Natural killer cell treated with Interleukin-12 subunit alpha and Interleukin-12 subunit beta and Interleukin-15 and Interleukin-18, amount 100 ng/mL, for 72 hours (primary cell): ENCODE measurements around the gene AATK. TPM values are rescaled to one million over a fixed set of nuclear protein-coding genes. Genes with fewer than 3 reads are reported as not detected.

ENCODE experiments used
- ATAC-seq, 2 donors: fragments of 150-1000 bp; cut with Tn5 transposase in 1 of 2; sonication (Bioruptor Pico), chemical (Tn5 transposase) in 1 of 2; 2 replicates each; pipeline ENCODE4 v1.10.0; 2021
- DNase-seq: peaks from one replicate; pipeline ENCODE4 v3.0.0; 2022; ENCODE audit warnings: low spot score
- H3K27ac Mint-ChIP-seq, 2 donors: 1 replicate in 1 of 2; 2 replicates in 1 of 2; pipeline ENCODE4 v1.8.0; 2022; ENCODE audit warnings: mixed read lengths in 2 of 2, mild to moderate bottlenecking in 1 of 2, moderate library complexity in 1 of 2
- H3K27me3 Mint-ChIP-seq, 2 donors: 1 replicate in 1 of 2; 2 replicates in 1 of 2; pipeline ENCODE4 v1.8.0; 2022; ENCODE audit warnings: mixed read lengths in 2 of 2
- H3K36me3 Mint-ChIP-seq: one replicate; pipeline ENCODE4 v1.8.0; 2022; ENCODE audit warnings: mixed read lengths
- H3K4me1 Mint-ChIP-seq, 2 donors: 1 replicate in 1 of 2; 2 replicates in 1 of 2; pipeline ENCODE4 v1.8.0; 2022; ENCODE audit warnings: low read depth in 2 of 2, mixed read lengths in 2 of 2, mild to moderate bottlenecking in 1 of 2
- H3K4me3 Mint-ChIP-seq: one replicate; pipeline ENCODE4 v1.8.0; 2022; ENCODE audit warnings: mixed read lengths
- H3K9me3 Mint-ChIP-seq: 2 replicates; pipeline ENCODE4 v1.8.0; 2022; ENCODE audit warnings: mixed read lengths
- total RNA-seq, 2 donors: library from RNA; stranded (reverse); gene quantifications; one replicate each; pipeline ENCODE4 v1.2.3, GENCODE V29; 2022

The AATK gene
- total RNA-seq, 2 donors from 2014 or later: 1.8 to 7.6 TPM

DNA sequence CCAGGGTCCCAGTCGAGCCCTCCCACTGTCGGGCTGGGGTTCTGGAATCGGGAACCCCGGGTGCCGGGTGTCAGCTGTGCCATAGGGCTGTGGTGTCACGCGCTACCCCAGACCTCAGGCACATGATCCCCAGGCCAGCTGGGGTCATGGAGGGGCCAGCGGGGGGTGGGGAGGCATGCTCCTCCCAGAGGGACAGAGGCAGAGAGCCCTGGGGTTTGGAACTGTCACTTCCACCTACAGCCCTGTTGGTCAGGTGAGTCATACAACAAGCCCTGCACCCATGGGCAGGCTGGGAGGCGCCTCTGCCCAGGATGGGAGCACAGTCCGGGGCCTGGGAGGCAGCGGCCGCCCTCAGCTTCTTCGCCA lies 68.1 kb downstream of the AATK start:
- H3K36me3 Mint-ChIP-seq: no peaks in the 10 kb centered on the region
- no peaks in the 10 kb centered on the region for H3K27me3 Mint-ChIP-seq
- peaks cover 8 to 9% of the 10 kb centered on the region in 2 donors for H3K4me1 Mint-ChIP-seq
- H3K9me3 Mint-ChIP-seq: no peaks in the 10 kb centered on the region
- H3K27ac Mint-ChIP-seq: no peak overlapping the region
- DNase-seq (no peak), ATAC-seq (no peak)
- H3K4me3 Mint-ChIP-seq: no peak overlapping the region

DNA sequence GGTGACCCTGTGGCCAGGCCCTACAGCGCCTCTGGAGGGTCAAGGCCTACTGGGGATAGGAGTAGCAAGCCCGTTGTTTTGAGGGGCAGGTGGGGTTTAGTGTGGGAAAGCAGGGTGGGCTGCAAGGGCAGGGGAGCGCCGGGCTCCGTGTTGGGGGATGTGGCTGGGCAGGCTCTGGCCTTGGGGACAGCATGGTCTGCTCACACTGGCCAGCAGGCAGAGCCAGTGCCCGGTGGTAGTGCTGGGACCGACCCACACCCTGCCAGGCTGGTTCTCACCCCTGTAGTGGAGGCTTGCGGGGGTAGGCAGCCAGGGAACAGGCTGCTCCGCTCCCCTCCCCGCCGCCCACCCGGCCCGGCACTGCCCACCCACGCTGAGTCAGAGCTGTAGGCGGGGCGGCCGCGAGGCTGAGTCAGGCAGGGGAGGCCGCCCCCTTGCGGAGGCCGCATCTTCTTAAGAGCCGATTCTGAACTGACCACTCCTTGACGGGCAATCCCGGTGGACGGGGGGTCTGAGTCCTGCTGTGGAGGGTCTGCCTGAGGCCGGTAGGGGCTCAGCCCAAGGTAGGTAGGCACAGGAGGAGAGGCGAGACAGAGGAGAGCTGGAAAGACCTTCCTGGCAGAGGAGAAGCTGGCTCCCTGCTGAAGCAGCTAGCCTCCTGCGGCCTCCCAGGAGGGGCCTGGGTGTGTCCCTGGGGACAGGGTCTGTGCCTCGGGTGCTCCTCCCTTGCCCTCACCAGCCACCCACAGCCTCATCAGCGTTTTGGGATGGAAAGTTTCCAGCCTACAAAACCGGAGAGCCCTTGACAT lies 68.7 kb downstream of the AATK start:
- ATAC-seq (peak; percentile 42 to 56), DNase-seq (peak; percentile 74)
- Mint-ChIP-seq H3K36me3 (no peaks in the 10 kb centered on the region), H3K27ac (no peak overlapping the region), H3K9me3 (no peaks in the 10 kb centered on the region), H3K4me1 (peaks cover 8 to 9% of the 10 kb centered on the region in 2 donors), H3K4me3 (peak overlapping the region; percentile 25), H3K27me3 (no peaks in the 10 kb centered on the region)

DNA sequence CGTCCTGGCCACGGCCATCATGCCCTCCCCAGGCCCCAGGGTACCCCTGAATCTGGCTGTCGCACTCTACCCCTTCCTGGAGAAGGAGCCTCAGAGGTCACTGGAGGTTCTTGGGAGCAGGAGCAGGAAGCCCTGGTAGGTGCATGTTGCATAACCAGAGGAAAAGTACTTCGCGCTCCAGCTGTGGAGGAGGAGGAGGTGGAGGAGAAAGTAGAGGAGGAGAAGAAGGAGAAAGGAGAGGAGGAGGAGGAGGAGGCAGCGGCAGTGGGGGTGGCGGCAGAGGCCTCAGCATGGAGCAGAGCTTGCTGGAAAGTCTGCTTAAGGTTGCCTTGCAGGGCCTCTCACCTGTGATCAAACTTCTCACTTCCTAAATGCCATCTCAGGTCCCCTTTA lies 69.3 kb downstream of the AATK start:
- no peaks in the 10 kb centered on the region for H3K27me3 Mint-ChIP-seq
- no peaks in the 10 kb centered on the region for H3K36me3 Mint-ChIP-seq
- peak overlapping the region; percentile 10 for H3K4me3 Mint-ChIP-seq
- no peak for DNase-seq
- no peaks in the 10 kb centered on the region for H3K9me3 Mint-ChIP-seq
- H3K4me1 Mint-ChIP-seq: peaks cover 8 to 9% of the 10 kb centered on the region in 2 donors
- H3K27ac Mint-ChIP-seq: no peak overlapping the region
- ATAC-seq: no peak

DNA sequence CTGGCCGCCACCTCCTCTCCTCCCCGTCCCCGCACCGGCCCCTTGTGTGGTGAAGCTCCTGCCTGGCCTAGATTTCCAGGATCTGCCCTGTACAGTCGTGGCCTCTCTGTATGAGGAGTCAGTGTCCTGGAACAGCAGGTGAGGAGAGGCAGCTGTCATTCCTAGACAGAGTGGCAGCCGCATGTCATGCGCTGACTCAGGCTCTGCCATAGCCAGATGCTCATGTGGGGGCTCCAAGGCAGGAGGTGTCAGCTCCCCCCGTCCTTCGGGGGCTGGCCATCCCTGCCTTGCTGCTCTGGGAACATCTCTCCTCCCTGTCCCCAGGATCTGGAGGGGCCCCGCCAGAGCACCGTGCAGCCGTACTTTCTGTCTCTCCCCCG lies 70.6 kb downstream of the AATK start:
- Mint-ChIP-seq H3K36me3 (no peaks in the 10 kb centered on the region), H3K27me3 (no peaks in the 10 kb centered on the region), H3K27ac (no peak overlapping the region), H3K4me3 (no peak overlapping the region), H3K4me1 (peaks cover 8 to 9% of the 10 kb centered on the region in 2 donors), H3K9me3 (no peaks in the 10 kb centered on the region)
- DNase-seq: no peak
- no peak for ATAC-seq

DNA sequence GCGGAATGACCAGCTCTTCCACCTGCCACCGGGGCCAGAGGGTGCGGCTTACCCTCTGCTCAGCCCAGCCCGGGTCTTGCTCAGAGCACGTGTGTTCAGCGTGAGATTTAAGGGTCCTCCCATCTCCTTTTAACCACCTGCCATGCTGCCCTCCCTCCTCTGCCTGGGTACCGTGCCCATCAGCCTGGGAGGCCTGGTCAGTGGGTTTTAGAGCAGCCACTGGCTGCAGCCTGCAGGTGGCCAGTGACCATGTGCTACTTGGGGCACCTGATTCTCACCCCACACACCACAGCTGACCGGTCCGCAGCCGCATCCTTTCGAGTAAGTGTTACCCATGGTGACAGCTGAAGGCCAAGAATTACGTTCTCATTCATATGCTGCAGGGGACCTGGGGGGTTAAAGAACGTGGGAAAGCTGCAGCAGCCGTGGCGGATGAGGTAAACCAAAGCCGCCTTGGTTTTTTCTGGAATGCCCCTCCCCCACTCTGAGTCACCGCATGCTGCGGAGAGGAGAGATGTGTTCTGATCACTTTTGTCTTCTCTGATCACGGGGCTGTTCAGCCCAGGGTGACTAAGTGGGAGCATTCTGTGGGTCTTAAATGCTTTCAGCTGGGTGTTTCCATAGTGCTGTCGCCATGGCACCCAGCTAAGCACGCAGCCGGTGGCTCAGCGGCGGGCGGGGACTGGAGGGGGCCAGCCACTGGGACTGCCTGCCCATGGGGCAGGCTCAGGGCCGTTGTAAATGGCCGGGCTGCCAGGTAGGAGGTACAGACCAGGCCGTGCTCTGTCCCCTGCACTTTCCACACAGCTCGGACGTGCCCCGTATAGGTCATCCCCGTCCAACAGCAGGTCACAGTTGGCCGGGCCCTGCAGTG lies 71.3 kb downstream of the AATK start:
- H3K9me3 Mint-ChIP-seq: no peaks in the 10 kb centered on the region
- H3K27ac Mint-ChIP-seq: peak overlapping the region in 1 of 2 donors; percentile 44
- ATAC-seq: peak; percentile 88 to 92

DNA sequence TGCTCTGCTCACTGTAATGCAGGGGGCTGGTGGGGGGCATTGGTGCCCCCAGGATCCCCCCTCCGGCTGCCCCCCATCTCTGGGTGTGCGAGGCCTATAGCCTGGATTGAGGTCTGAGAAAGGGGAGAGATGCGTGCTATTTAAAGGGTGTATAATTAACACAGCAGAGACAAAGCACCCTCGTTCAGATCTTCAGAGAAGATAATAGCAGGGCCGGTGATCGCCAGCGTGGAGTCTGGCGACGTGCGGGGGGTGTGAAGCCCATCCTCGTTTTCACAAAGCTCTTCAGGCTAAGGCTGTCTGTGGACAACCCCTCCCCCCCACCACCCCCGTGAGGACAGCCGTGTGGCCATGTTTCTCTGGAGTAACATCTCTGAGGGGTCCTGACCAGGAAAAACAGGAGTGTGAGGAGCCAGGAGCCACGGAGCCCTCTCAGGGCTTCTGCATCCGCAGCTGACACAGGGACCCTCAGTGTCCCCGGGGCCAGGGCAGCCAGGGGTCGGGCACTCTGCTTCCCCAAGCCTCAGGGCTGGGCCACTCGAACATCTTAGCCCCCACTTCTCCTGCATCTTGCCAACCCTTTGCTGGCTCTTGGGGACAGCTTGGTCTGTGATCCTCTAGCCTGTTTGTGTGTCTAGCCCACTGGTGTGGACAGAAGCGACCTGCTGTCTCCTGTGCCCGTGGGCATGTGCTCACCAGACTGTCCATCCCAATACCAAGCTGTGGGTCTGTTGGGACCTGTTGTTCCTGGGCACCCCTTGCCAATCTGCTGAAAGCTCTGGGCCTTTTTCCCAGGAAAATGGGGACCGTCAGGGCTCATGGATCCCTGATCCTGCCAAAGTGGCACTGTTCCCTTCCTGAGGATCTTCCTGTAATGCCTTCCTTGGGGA lies 72.2 kb downstream of the AATK start:
- DNase-seq: no peak
- ATAC-seq: no peak
- Mint-ChIP-seq H3K9me3 (no peaks in the 10 kb centered on the region), H3K27ac (peak overlapping the region in 1 of 2 donors; percentile 44), H3K4me1 (peaks cover 6 to 8% of the 10 kb centered on the region in 2 donors), H3K36me3 (no peaks in the 10 kb centered on the region), H3K27me3 (no peaks in the 10 kb centered on the region), H3K4me3 (no peak overlapping the region)

More for the DNA sequence above, 71.3 kb downstream of the AATK start:
- no peak overlapping the region for H3K4me3 Mint-ChIP-seq
- no peaks in the 10 kb centered on the region for H3K36me3 Mint-ChIP-seq
- peak; percentile 77 for DNase-seq
- no peaks in the 10 kb centered on the region for H3K27me3 Mint-ChIP-seq
- H3K4me1 Mint-ChIP-seq: peaks cover 8 to 9% of the 10 kb centered on the region in 2 donors

DNA sequence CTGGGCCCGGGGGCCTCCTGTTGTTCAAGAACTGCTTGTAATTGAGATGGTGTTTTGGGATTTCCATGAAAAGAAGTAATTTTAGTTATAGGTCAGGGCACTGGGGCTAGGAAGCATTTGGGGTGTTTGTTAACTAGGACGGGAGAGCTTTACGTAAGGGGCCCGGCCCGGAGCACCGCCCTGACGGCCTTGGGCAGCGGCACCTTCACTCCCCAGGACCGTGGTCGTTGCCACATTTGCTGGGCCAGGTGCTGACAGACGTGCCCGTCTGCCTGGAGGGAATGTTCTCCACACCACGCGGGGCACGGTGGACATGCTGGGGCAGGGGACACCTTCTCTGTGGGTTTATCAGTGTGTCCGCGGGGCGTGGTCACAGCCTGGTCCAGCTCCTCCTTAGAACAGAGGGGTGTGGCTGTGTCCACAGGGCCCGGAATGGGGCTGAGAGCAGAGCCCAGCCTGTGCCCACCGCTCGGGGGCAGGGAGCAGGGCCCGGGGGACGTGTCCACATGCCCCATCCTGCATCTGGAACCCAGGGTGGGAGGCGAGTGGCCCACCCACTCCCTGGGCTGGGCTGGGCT lies 73.4 kb downstream of the AATK start:
- Mint-ChIP-seq H3K36me3 (no peaks in the 10 kb centered on the region), H3K27ac (no peak overlapping the region), H3K4me1 (peaks cover 6 to 8% of the 10 kb centered on the region in 2 donors), H3K9me3 (no peaks in the 10 kb centered on the region), H3K27me3 (no peaks in the 10 kb centered on the region), H3K4me3 (no peak overlapping the region)
- no peak for ATAC-seq
- DNase-seq: no peak

DNA sequence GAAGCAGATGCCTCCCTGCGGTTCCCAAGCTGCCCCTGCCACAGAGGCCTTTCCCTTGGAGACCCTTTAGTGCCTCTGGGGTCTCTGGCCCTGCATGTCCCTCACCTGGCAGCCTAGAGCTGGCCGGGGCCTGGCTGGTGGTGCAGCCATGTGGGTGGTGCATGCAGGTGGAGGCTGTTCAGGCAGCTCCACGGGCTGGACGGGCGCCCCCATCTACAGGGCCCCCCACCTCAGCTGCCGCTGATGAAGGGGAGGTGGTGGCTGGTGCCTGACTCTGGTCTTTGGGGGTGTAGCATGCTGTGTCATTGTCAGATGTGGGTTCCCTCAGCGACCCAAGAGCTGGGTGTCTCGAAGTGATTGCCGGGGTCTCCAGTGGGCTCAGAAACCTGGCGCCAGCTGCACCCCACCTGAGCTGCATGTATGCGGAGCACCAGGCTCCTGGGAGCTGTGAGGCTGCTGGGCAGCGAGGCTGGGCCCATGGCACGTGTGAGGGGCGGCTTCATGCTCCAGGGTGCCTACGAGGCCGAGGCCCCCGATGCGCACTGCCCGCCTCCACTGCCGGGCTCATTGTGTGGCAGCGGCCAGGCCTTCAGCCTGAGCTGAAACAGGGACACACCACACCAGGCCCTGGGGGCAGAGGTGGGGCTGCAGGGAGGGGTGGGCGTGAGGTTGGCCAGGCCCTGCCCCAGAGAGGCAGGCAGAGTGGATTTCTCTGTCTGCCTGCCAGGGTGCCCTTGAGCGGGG lies 74.1 kb downstream of the AATK start:
- Mint-ChIP-seq H3K27me3 (no peaks in the 10 kb centered on the region), H3K9me3 (no peaks in the 10 kb centered on the region), H3K27ac (no peak overlapping the region), H3K36me3 (no peaks in the 10 kb centered on the region), H3K4me3 (no peak overlapping the region), H3K4me1 (peaks cover 6 to 8% of the 10 kb centered on the region in 2 donors)
- ATAC-seq (no peak), DNase-seq (no peak)

DNA sequence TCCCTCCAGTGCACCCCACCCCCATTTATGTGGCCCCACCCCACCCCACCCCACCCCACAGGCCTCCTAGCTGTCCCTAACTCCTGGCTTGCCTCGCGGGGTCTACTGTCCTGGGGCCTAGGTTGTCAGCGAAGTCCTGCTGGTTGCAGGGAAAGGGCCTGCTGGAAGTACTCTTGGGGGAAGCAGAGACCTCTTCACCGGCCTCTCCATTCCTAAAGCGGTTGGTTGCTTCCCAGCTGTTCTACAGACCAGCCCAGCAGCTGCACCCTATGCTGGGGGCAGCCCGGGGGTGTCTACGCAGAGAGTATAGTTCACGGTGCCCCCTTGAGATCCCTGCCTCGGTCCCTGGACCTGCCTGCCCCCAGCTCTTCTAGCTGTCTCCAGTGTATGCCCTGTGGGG lies 74.9 kb downstream of the AATK start:
- Mint-ChIP-seq H3K4me3 (no peak overlapping the region), H3K9me3 (no peaks in the 10 kb centered on the region), H3K4me1 (peaks cover 4 to 6% of the 10 kb centered on the region in 2 donors), H3K36me3 (no peaks in the 10 kb centered on the region), H3K27ac (no peak overlapping the region), H3K27me3 (no peaks in the 10 kb centered on the region)
- no peak for ATAC-seq
- no peak for DNase-seq

DNA sequence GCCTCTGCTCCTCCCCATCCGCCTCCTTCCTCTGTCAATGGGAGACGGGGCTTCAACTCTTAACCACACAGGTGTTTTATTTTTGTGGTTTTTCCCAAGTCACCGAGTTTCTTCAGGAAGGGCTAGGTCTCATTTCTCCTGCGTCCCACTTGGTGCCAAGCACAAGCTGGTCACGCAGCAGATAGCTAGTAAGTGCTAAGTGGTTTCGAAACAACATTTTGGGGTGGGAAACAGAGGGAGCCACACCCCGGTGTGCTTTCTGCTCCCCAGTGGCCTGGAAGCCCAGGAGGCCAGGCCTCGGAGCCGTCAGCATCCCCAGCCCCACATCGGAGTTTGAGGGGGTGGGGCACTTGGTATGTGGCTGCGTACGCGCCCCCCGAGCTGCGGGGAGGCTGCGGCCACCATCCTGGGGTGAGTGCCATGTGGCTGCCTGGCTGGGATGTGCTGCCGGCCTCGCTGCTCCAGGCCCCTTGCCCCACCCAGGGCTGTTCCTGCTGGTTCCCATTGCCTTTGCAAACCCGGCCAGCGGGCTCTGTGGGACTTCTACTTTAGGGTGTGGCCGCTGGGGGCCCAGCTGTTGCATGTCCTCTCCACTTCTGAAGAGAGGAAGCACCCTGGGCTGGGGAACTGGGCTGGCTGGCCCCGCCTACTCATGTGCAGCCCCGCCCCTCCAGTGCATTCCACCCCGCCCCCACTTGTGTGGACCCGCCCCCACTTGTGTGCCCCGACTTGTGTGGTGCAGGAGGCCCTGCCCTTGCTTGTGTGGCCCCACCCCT lies 75.5 kb downstream of the AATK start:
- Mint-ChIP-seq H3K27me3 (no peaks in the 10 kb centered on the region), H3K9me3 (no peaks in the 10 kb centered on the region), H3K4me1 (peaks cover 4 to 6% of the 10 kb centered on the region in 2 donors), H3K4me3 (no peak overlapping the region), H3K27ac (no peak overlapping the region), H3K36me3 (no peaks in the 10 kb centered on the region)
- DNase-seq: no peak
- ATAC-seq: no peak

DNA sequence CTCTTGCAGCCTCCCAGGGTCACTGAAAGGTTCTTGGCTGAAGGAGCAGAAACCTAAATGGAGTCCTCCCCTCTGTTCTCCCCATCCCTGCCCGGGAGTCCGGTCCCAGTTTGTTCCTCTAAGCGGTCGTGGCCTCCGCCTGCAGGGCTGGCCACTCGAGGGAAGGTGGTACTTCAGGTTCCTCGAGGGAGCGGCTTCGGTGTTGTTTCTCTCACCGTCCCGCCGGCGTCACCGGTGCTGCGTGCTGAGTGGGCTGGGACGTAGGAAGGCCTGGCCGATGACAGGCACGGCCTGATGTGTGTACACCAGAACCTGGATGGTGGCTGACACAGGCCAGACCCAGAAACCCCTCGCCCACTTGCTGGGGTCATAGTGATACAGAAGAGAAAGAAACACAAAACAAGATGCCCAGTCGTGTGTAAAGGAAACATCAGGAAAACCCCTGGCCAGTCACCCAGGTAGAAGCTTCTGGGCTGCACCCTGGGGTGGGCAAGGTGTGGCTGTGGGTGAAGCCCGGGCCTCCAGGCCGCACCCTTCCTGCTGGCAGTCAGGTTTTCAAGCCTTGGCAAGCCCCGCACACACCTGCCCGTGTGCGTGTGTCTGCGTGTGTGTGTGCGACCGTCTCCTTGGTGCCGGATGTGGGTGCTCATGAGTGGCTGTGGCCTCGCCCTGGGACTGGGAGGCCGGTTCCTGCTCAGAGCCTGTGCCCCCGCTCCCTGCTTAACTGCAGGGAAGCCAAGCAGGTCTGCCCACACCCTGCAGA lies 79.1 kb downstream of the AATK start:
- H3K9me3 Mint-ChIP-seq: no peaks in the 10 kb centered on the region
- no peak overlapping the region for H3K4me3 Mint-ChIP-seq
- H3K4me1 Mint-ChIP-seq: no peaks in the 10 kb centered on the region
- no peaks in the 10 kb centered on the region for H3K27me3 Mint-ChIP-seq
- no peaks in the 10 kb centered on the region for H3K36me3 Mint-ChIP-seq
- DNase-seq (no peak), ATAC-seq (no peak)
- H3K27ac Mint-ChIP-seq: no peak overlapping the region
